HG03432 (cell line): ENCODE results near the gene TENM4.
"Not testable (repeated sequence)": the region's sequence is repeated elsewhere in the genome, so short reads cannot be mapped to it uniquely, and the experiment has no call there.

ENCODE experiments used
- ATAC-seq: cut with Tn5 transposase; IDR thresholded peaks from one replicate; pipeline ENCODE4 v1.9.1; 2021; ENCODE audit warnings: mild to moderate bottlenecking, moderate library complexity; ENCODE audit not compliant: unreplicated experiment

The TENM4 gene

DNA sequence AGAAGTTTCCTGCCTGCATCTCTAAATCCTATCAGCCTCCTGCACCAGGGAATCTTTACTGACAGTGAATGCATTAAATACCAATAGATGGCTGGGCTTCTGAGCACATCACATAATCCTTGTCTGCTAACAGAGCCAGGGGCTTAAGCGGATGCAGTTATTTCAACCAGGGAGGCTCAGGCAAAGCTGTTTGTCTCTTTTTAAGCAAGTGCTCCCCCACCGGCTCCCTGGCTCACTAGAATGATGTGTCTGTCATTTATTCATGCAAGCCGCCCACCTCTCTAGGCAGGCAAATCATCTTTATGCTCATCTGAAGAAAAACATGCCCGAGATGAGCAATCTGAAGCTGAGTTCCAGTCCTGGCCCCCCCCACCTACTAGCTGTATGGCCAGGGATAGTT is 182.3 kb downstream of the TENM4 start:
- no peak for ATAC-seq

DNA sequence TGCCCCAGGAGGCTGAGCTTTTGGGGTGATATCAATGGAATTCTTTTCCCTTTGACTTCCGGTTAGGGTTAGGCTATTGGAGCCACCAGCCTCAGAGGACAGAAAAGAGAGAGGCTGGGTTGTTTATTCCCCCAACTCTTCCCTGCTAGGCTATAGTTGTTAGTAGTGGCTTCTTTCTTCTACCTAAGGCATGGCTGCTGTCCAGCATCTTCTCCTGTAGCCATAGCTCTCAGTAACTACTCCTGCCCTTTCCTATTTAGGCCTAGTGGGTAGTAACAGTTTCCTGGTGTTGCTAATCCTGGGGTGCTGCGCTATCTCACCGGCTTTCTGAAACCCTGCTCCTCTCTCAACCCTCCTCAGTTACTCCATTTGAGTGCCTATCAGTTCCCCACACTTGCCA is 184.9 kb downstream of the TENM4 start:
- ATAC-seq, result no peak

DNA sequence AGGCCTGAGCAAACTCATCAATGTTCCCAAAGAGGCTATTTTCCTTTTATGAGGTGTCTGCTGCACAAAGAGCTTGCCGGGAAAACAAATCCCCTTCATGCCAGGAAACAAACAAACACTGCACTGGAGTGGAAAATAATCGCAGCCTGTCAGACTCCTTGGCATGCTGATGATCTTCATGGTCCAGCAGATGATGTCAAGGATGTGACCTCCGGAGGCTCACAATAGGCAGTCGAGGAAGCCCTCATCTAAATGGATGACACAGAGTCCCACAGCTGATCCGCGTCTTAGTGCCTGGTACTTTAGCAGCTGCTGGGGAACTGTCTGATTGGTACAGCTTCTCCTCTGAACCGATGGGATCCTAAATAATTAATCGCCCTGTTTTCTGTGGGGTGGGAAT is 187.6 kb downstream of the TENM4 start:
- no peak for ATAC-seq

GRCh38 chr11:79249295-79249993 is 191.4 kb downstream of the TENM4 start:
- ATAC-seq, result no peak

DNA sequence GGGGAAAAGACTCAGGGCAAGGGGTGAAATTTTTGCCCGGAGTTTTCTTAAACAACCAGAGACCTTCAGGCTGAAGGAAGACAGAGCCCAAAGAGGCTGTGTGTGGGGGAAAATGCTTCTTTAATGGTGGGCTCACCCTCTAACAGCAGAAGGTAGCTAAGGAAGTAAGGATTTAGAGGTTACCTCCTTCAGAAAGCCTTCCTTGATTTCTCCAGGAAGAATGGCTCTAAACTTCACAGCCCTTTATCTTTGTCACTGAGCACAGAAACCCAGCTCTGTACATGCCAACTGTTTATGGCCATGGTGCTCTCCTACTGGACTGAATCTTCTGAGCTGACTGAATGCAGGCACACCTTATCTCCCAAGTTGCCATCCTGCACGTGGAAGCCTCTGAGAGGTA is 196.0 kb downstream of the TENM4 start:
- no peak for ATAC-seq

DNA sequence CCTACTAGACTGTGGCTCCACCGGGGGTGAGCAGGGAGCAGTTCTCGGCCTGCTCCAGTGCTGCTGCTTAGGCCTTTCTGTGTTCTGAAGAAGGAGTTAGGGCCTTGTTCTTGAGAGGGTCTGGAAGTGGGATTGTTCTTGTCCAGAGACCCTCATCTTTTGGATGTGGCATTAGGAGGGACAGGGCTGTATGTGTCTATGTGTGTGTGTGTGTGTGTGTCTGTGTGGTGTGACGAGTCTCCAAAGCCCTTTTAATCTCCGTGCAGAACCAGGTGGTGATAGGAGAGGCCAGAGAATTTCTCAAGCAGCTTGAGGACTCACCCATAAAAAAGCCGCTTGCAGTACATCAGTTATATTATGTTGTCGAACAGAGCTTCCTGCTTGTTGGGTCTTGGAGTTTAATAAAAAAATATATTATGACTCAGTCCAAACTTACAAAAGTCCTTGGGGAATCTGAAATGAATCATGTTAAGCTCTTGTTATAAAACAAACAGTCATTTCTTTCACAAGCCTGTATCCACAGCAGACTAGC is 196.5 kb downstream of the TENM4 start:
- ATAC-seq, result no peak

DNA sequence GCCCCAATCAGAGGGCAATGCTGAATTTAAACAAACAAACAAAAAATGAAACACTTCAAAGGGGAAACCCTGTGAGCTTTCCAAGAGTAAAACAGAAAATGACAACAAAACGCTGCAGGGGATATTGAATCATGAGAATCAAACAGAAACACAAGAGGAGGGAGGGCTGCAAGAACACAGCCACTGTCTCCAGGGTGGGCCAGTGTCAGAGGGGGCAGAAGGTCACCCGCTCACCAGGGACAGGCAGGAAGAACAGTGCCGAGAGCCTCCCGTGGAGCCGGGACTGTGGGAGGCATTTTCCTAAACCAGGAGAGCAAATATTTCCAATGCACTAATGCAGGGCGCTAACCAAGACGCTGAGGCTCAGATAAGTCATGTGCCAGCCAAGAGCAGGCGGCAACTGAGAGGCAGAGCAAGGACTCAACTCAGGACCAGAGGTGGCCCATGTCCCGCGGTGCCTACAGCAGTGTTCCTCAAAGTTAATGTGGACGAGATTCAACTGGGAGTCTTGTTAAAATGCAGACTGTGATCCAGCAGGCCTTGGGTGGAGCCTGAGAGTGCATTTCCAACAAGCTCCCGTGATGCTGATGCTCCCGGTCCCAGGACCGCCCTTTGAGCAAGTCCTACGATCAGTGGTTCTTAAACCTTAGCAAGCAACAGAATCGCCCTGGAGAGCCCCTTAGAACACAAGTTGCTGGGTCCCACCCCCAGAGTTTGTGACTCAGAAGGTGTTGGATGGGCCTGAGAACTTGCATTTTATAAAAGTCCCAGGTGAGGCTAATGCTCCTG is 197.2 kb downstream of the TENM4 start:
- no peak for ATAC-seq

DNA sequence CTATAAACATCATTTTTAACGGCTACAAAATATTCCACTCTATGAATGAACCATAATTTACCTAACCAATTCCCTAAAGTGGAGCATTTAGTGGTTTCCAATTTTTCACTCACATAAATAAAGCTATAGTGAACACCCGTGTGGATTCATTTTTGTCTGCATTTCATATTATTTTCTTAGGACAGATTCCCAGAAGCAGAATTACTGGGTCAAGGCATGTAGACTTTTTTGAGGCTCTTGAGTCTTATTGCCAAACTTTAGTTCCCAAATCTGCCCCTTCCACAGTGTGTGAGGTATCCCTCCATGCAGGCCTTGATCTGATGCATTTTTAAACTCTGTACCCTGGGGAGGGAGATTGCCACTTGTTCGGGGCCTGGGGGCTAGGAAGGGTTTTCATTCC is 198.2 kb downstream of the TENM4 start:
- no peak for ATAC-seq

DNA sequence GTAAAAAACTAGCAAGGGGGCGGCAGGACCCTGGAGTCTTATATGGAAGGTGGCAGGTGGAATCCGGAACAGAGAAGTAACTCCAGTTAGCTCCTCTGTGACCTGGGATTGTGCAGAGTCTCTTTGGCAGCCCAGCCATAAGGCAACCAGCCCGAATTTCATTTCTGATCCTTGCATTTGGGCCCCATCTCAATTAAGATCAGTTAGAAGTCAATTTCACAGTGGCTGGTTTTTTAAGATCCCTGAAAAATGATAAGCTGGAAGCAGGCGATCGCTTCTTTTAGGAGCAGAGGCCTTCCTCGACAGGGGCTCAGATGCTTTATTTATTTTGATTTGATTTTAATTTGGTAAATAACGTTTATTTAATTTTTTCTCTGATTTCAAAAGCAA is 199.0 kb downstream of the TENM4 start:
- ATAC-seq, result no peak

GRCh38 chr11:79241205-79241851 is 199.5 kb downstream of the TENM4 start:
- no peak for ATAC-seq

GRCh38 chr11:79237703-79238102 is 203.1 kb downstream of the TENM4 start:
- no peak for ATAC-seq

GRCh38 chr11:79237091-79237490 is 203.7 kb downstream of the TENM4 start:
- no peak for ATAC-seq

- no peak for ATAC-seq
These were observed 204.3 kb downstream of the TENM4 start for GRCh38 chr11:79236541-79236971.

- no peak for ATAC-seq
These were observed 205.1 kb downstream of the TENM4 start for GRCh38 chr11:79235696-79236095.

- no peak for ATAC-seq
These were observed 208.5 kb downstream of the TENM4 start for GRCh38 chr11:79232346-79232745.

DNA sequence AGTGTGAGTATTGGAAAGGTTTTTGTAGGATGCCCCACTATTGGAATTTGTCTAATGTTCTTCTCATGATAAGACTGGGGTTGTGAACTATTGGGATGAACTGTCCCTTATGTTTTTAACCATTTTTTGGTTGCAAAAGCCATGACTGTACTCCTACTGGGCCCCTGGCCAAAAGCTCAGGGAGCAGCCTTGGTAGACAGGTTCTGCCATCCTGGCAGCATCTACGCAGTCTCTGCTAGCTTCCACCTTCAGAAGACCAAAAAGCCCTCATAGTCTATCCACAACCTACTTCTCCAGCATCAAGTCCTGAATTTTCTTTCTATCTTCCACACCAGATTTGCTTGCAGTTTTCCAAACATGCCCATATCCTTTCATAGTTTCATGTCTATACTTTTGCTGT is 211.8 kb downstream of the TENM4 start:
- no peak for ATAC-seq

- no peak for ATAC-seq
These were observed 212.8 kb downstream of the TENM4 start for GRCh38 chr11:79227767-79228755.

DNA sequence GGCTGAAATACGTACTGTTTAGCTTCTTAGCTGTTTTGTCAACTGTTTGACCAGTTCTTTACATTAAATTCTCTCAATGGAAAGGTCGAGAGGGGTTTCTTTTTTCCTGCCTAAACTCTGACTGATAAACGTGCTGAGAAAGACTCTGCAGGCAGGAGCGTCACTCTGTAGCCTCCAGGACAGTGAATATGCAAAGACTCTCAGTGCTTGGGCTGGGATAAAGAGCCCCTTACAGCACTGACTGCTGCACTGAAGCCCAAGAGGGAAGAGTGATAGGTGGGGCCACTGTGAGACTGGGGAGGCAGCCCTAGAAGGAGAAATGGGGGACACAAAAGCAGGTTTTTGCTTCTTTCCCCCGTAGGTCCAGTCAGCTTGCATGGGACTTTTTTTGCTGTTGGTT is 213.5 kb downstream of the TENM4 start:
- ATAC-seq, result no peak

DNA sequence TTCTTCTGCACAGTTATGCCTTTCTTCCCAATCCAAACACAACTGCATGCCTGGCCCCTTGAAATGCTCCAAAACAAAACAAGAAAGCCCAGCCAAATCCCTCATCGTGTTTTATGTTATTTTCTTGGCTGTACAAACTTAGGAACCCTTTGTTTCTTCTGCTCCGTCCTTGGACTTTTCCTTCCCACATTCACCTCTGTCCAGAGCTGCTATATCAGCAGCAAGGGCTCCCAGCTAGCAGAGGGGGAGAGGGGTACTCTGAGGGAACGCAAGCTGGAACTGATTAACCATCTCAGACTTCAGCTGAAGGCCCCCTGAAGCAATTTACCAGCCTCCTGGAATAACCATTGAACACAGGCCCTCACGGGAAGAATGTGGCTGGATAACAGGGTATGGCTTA is 214.7 kb downstream of the TENM4 start:
- ATAC-seq, result no peak

GRCh38 chr11:79222163-79222562 is 218.7 kb downstream of the TENM4 start:
- not testable (repeated sequence) for ATAC-seq
